Measurements from ENCODE around the gene POLR1G.

DNA sequence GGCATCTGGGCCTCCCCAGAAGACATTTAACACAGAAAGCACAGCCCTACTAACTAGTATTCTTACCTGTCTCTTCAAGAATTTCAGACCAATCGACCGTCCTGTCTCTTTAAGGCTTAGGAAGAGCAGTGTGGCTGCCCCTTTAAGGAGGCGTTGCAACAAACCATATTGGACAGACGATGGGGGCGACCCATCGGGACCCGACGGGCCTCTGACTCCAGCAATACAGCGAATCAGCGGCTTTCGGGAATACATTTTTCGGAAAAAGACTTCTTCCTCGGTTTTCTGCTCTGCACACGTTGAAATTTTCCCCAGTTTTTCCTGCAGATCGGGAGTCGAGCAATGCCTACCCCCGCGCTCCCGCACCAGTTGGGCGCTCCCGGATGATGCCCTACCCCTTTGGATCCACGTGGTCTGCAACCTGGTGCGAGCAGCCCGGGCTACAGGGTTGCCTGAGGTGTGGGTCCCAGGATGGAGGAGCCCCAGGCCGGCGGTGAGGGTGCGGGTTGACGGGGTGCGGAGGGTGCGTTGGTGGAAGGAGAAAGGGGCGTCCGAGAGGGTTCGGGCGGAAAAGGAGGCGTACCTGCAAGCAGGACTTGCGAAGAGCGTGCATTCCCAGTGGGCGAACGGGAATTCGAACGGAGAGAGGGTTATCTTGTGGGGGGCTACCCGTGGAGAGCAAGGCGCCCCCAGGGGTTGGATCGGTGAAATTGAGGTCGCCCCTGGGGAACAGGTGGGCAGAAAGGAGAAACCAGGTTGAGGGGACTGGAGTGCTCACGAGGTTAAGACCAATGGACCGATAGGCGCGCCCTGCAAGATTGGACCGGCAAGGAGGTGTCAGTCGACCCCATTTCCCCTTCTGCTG is at the start of gene POLR1G:
- TF ChIP-seq POLR2AphosphoS2 (conservative IDR thresholded peaks at IDR 0.05; ENCODE audit: low read length), result peak; percentile 87; the same call in 1 of the 2 replicates
- TF ChIP-seq, protein P1, sequence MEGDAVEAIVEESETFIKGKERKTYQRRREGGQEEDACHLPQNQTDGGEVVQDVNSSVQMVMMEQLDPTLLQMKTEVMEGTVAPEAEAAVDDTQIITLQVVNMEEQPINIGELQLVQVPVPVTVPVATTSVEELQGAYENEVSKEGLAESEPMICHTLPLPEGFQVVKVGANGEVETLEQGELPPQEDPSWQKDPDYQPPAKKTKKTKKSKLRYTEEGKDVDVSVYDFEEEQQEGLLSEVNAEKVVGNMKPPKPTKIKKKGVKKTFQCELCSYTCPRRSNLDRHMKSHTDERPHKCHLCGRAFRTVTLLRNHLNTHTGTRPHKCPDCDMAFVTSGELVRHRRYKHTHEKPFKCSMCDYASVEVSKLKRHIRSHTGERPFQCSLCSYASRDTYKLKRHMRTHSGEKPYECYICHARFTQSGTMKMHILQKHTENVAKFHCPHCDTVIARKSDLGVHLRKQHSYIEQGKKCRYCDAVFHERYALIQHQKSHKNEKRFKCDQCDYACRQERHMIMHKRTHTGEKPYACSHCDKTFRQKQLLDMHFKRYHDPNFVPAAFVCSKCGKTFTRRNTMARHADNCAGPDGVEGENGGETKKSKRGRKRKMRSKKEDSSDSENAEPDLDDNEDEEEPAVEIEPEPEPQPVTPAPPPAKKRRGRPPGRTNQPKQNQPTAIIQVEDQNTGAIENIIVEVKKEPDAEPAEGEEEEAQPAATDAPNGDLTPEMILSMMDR (IDR thresholded peaks at IDR 0.05), result no peak
- TF ChIP-seq, protein P2, sequence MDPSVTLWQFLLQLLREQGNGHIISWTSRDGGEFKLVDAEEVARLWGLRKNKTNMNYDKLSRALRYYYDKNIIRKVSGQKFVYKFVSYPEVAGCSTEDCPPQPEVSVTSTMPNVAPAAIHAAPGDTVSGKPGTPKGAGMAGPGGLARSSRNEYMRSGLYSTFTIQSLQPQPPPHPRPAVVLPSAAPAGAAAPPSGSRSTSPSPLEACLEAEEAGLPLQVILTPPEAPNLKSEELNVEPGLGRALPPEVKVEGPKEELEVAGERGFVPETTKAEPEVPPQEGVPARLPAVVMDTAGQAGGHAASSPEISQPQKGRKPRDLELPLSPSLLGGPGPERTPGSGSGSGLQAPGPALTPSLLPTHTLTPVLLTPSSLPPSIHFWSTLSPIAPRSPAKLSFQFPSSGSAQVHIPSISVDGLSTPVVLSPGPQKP (IDR thresholded peaks at IDR 0.05; ENCODE audit: low read depth, low read length), result no peak
- no peak for TF ChIP-seq NR3C1 (IDR thresholded peaks at IDR 0.05)
- no peak for TF ChIP-seq EHMT2 (IDR thresholded peaks at IDR 0.05; ENCODE audit: low read depth)
- no peak; a peak in 1 of 5 replicates for TF ChIP-seq EP300 (IDR thresholded peaks at IDR 0.05)
- TF ChIP-seq JUN (IDR thresholded peaks at IDR 0.05), result peak; percentile 80 to 92; a peak in 4 of 5 replicates
- TF ChIP-seq CHD2 (IDR thresholded peaks at IDR 0.05; ENCODE audit: low read length, partially characterized antibody), result no peak
- peak; percentile 81 for TF ChIP-seq BHLHE40 (IDR thresholded peaks at IDR 0.05; ENCODE audit: low read depth, low read length)
- peak; percentile 94 for TF ChIP-seq MYC (IDR thresholded peaks at IDR 0.05; ENCODE audit: borderline replicate concordance, low read length)
- no peak for TF ChIP-seq MAFK (IDR thresholded peaks at IDR 0.05; ENCODE audit: partially characterized antibody)
- no peak for TF ChIP-seq KDM1A (IDR thresholded peaks at IDR 0.05; ENCODE audit: low read depth)
- TF ChIP-seq POLR2A (IDR thresholded peaks at IDR 0.05; ENCODE audit: low read length), result peak; percentile 93
- no peak for TF ChIP-seq SMC3 (IDR thresholded peaks at IDR 0.05)

Data from A549 (cell line).